ENCODE data around the gene CCNY. TPM values are rescaled to one million over a fixed set of nuclear protein-coding genes. Genes with fewer than 3 reads are reported as not detected.

The CCNY gene
- total RNA-seq, 1 donor, result 35.0 TPM

- no peak overlapping the region for H3K4me3 ChIP-seq (ENCODE audit: low read depth, low read length)
- no peak for TF ChIP-seq CTCF (IDR thresholded peaks at IDR 0.05; ENCODE audit: insufficient read depth, low read depth, low read length)
- no peak for DNase-seq (ENCODE audit: low read depth)
Observed at GRCh38 chr10:35368485-35369048, 32.3 kb downstream of the CCNY start.

GRCh38 chr10:35369049-35369611, 32.8 kb downstream of the CCNY start:
- no peak overlapping the region for H3K4me3 ChIP-seq (ENCODE audit: low read depth, low read length)
- peak; percentile 92 for DNase-seq (ENCODE audit: low read depth)
- TF ChIP-seq CTCF (IDR thresholded peaks at IDR 0.05; ENCODE audit: insufficient read depth, low read depth, low read length), result no peak

- no peak for TF ChIP-seq CTCF (IDR thresholded peaks at IDR 0.05; ENCODE audit: insufficient read depth, low read depth, low read length)
- DNase-seq (ENCODE audit: low read depth), result no peak
- no peak overlapping the region for H3K4me3 ChIP-seq (ENCODE audit: low read depth, low read length)
Observed at GRCh38 chr10:35371731-35372130, 35.4 kb downstream of the CCNY start.

GRCh38 chr10:35372329-35372728, 36.0 kb downstream of the CCNY start:
- no peak for TF ChIP-seq CTCF (IDR thresholded peaks at IDR 0.05; ENCODE audit: insufficient read depth, low read depth, low read length)
- peak; percentile 38 for DNase-seq (ENCODE audit: low read depth)
- no peak overlapping the region for H3K4me3 ChIP-seq (ENCODE audit: low read depth, low read length)

- H3K4me3 ChIP-seq (ENCODE audit: low read depth, low read length), result no peak overlapping the region
- TF ChIP-seq CTCF (IDR thresholded peaks at IDR 0.05; ENCODE audit: insufficient read depth, low read depth, low read length), result no peak
- peak; percentile 14 for DNase-seq (ENCODE audit: low read depth)
Observed at GRCh38 chr10:35375091-35375765, 38.9 kb downstream of the CCNY start.

GRCh38 chr10:35377050-35377728, 40.9 kb downstream of the CCNY start:
- no peak for TF ChIP-seq CTCF (IDR thresholded peaks at IDR 0.05; ENCODE audit: insufficient read depth, low read depth, low read length)
- DNase-seq (ENCODE audit: low read depth), result no peak
- H3K4me3 ChIP-seq (ENCODE audit: low read depth, low read length), result no peak overlapping the region

Data from fibroblast of villous mesenchyme (primary cell).